HepG2 (cell line): ENCODE data around the gene MOCS2. TPM values are rescaled to one million over a fixed set of nuclear protein-coding genes. Genes with fewer than 3 reads are reported as not detected.

Experiments used
- ATAC-seq: fragments of 200-7000 bp; cut with Tn5 transposase; 3 replicates; pipeline ENCODE4 v1.9.1; 2020; ENCODE audit warnings: mild to moderate bottlenecking, moderate library complexity
- BruUV-seq: library from RNA; stranded (reverse); fragments of 400-500 nt; replicated peaks from 2 replicates; lab custom pipeline; 2021; lab: Mats Ljungman, UMichigan
- CTCF ChIA-PET: fragments of 300-600 bp; formaldehyde crosslinking; extraction: SDS; loops from one replicate; lab custom pipeline; 2021; ENCODE audit warnings: low total read pairs, inconsistent platforms, low intra/inter-chr PET ratio; lab: Yijun Ruan, JAX
- POLR2A ChIA-PET: fragments of 350-600 bp; sonication (Branson Sonifier 250); formaldehyde crosslinking; loops from one replicate; lab custom pipeline; 2020; ENCODE audit warnings: antibody characterized with exemption, inconsistent platforms; lab: Yijun Ruan, JAX
- DNase-seq: peaks from one replicate; pipeline ENCODE4 v3.0.0-alpha.2; 2015; ENCODE audit warnings: low spot score
- FAIRE-seq: peaks from 3 replicates; lab custom pipeline; 2011; peaks lifted over from hg19 to GRCh38; lab: Jason Lieb, UNC
- H2AFZ ChIP-seq: one replicate; pipeline ENCODE4 v1.6.1; 2011; ENCODE audit warnings: low read length, inconsistent platforms
- H3K27ac ChIP-seq: fragments of 300-600 bp; 3 replicates; pipeline ENCODE4 v1.8.0; 2011; ENCODE audit warnings: mixed run types, mild to moderate bottlenecking, mixed read lengths, low read length, inconsistent platforms; ENCODE audit not compliant: insufficient read depth; ENCODE audit errors: extremely low read length
- H3K27me3 ChIP-seq, 2 experiments: fragments of 200-600 bp in 1 of 2; 2 replicates in 1 of 2; 3 replicates in 1 of 2; pipeline versions ENCODE4 v1.6.0 to v1.8.0; 2011; ENCODE audit warnings: low read length in 2 of 2, mild to moderate bottlenecking in 2 of 2, moderate library complexity in 2 of 2, inconsistent platforms in 1 of 2; ENCODE audit not compliant: insufficient read depth in 2 of 2, control insufficient read depth in 1 of 2
- H3K36me3 ChIP-seq, 2 experiments: fragments of 200-600 bp in 1 of 2; replicated peaks in 1 of 2; 2 replicates in 1 of 2; 3 replicates in 1 of 2; pipeline versions ENCODE4 v1.5.1 to v1.8.0; 2011; ENCODE audit warnings: low read length in 2 of 2, inconsistent platforms in 1 of 2; ENCODE audit not compliant: insufficient read depth in 2 of 2, control insufficient read depth in 1 of 2
- H3K4me1 ChIP-seq: 2 replicates; pipeline ENCODE4 v1.5.1; 2012; ENCODE audit warnings: low read length, inconsistent platforms; ENCODE audit not compliant: insufficient read depth
- H3K4me2 ChIP-seq: 2 replicates; pipeline ENCODE4 v1.6.0; 2011; ENCODE audit warnings: low read depth, low read length, inconsistent platforms
- H3K4me3 ChIP-seq, 3 experiments: fragments of 200-600 bp in 1 of 3; sonication (generic), shearing (Covaris generic) in 1 of 3; replicated peaks in 1 of 3; 2 replicates each; pipeline ENCODE4 v1.5.1; 2011 to 2016; ENCODE audit warnings: low read length in 3 of 3, inconsistent platforms in 2 of 3, low read depth in 2 of 3, mild to moderate bottlenecking in 2 of 3, control low read depth in 1 of 3, mixed read lengths in 1 of 3; ENCODE audit not compliant: insufficient read depth in 1 of 3
- H3K79me2 ChIP-seq: one replicate; pipeline ENCODE4 v1.6.1; 2011; ENCODE audit warnings: low read length, inconsistent platforms; ENCODE audit not compliant: insufficient read depth
- H3K9ac ChIP-seq: 2 replicates; pipeline ENCODE4 v1.6.0; 2011; ENCODE audit warnings: mild to moderate bottlenecking, low read depth, low read length, inconsistent platforms; ENCODE audit not compliant: insufficient read depth
- H3K9me3 ChIP-seq: 2 replicates; pipeline ENCODE4 v1.5.1; 2012; ENCODE audit warnings: mild to moderate bottlenecking, low read length
- H4K20me1 ChIP-seq: 2 replicates; pipeline ENCODE4 v1.6.0; 2011; ENCODE audit warnings: inconsistent platforms, mild to moderate bottlenecking, low read length, moderate library complexity; ENCODE audit not compliant: insufficient read depth
- FOXC1 ChIP-seq: sonication (generic); formaldehyde crosslinking; IDR thresholded peaks from 2 replicates; pipeline ENCODE4 v1.8.0; 2022; ENCODE audit warnings: mild to moderate bottlenecking, missing genetic modification reagents, borderline replicate concordance
- FUBP1 ChIP-seq: sonication (generic); formaldehyde crosslinking; IDR thresholded peaks from 2 replicates; pipeline ENCODE4 v1.5.1; 2020; ENCODE audit warnings: missing genetic modification reagents, mild to moderate bottlenecking, borderline replicate concordance
- HIVEP1 ChIP-seq: sonication (generic); formaldehyde crosslinking; IDR thresholded peaks from 2 replicates; pipeline ENCODE4 v1.4.0; 2020; ENCODE audit warnings: mild to moderate bottlenecking, missing genetic modification reagents
- RBM22 ChIP-seq: fragments of 200-400 bp; formaldehyde crosslinking; optimal IDR thresholded peaks from 2 replicates; pipeline ENCODE3; 2017; ENCODE audit warnings: mild to moderate bottlenecking, low read length, moderate library complexity
- ZBTB26 ChIP-seq: IDR thresholded peaks from 2 replicates; pipeline ENCODE4 v1.6.1; 2016; ENCODE audit warnings: missing compliant biosample characterization, missing genetic modification reagents, borderline replicate concordance
- ZBTB4 ChIP-seq: sonication (generic); formaldehyde crosslinking; IDR thresholded peaks from 2 replicates; pipeline ENCODE4 v1.4.0; 2020; ENCODE audit warnings: missing genetic modification reagents, mild to moderate bottlenecking, borderline replicate concordance
- WGBS: methylation state at CpG from one replicate; pipeline ENCODE4 v1.1.6; 2017; ENCODE audit warnings: low lambda C conversion rate; 5-methylcytosine and 5-hydroxymethylcytosine counted together
- in situ Hi-C: cut with HindIII; loops from 2 replicates; pipeline ENCODE4 v1.10.0; 2017; ENCODE audit warnings: low pct_unique_long_range_greater_than_20kb; ENCODE audit not compliant: extremely low pct_ligation_motif_present
- intact Hi-C: fragments of 100-400 bp; cut with micrococcal nuclease; formaldehyde crosslinking; loops from one replicate; pipeline ENCODE4 v1.10.0; 2022; ENCODE audit not compliant: unreplicated experiment
- polyA plus RNA-seq, 8 experiments: library from polyadenylated mRNA; depleted of rRNA in 3 of 8; stranded (reverse) in 7 of 8; unstranded in 1 of 8; fragments of >200 nt; fragmentation: Illumina TruSeq in 4 of 8; extraction: Trizol in 4 of 8; gene quantifications; 2 replicates each; pipeline versions ENCODE4 v1.2.1 to v1.2.3, GENCODE V29; 2011 to 2016; ENCODE audit warnings: low read depth in 4 of 8, missing spikeins in 1 of 8, mixed read lengths in 1 of 8; ENCODE audit not compliant: insufficient read depth in 1 of 8
- total RNA-seq, 5 experiments: library from RNA; depleted of rRNA; stranded (reverse); fragments of >200 nt; fragmentation: Illumina TruSeq; extraction: Trizol; gene quantifications; 2 replicates each; pipeline ENCODE4 v1.2.3, GENCODE V29; 2016; ENCODE audit warnings: low read depth in 1 of 5

Gene MOCS2
- total and polyA plus RNA-seq, 2 of the 13 experiments (the other 11 are each of a cell fraction or from before 2014, with no cell fraction given), result 19.2 to 41.9 TPM

- TF ChIP-seq ZBTB26 (CRISPR knock-in tag) (no peak), FOXC1 (CRISPR knock-in tag) (no peak), HIVEP1 (CRISPR knock-in tag) (no peak), FUBP1 (CRISPR knock-in tag) (no peak)
These were observed 57.1 kb downstream of the MOCS2 start (continued) for GRCh38 chr5:53052499-53052898.

- H3K36me3 ChIP-seq, result peaks cover 21 to 69% of the 10 kb centered on the region in 2 experiments
- BruUV-seq, result no TSS peak
These were observed 61.3 kb downstream of the MOCS2 start for GRCh38 chr5:53048248-53048647.

More at GRCh38 chr5:53048248-53048647, 61.3 kb downstream of the MOCS2 start:
- Histone ChIP-seq H4K20me1 (no peaks in the 10 kb centered on the region), H3K4me1 (no peaks in the 10 kb centered on the region), H3K79me2 (no peaks in the 10 kb centered on the region), H3K4me2 (no peak overlapping the region), H2AFZ (no peak overlapping the region), H3K9me3 (no peaks in the 10 kb centered on the region), H3K4me3 (no peak overlapping the region), H3K27ac (no peak overlapping the region), H3K9ac (no peak overlapping the region), H3K27me3 (no peaks in the 10 kb centered on the region)
- POLR2A ChIA-PET, result no interaction called here
- CTCF ChIA-PET, result no interaction called here
- 88% methylated on average over 2 of the region's 2 CpGs for WGBS
- intact Hi-C loops (no loop called here), in situ Hi-C loops (no loop called here)
- no peak for ATAC-seq
- no peak for DNase-seq
- no peak for FAIRE-seq
- TF ChIP-seq ZBTB4 (CRISPR knock-in tag) (no peak), RBM22 (peak; percentile 28)

Other genes with a start within 250 kb of the MOCS2 start
- 10.2 and 15.8 TPM in 2 replicates for gene ITGA2, start 120.4 kb downstream of the MOCS2 start, total RNA-seq (2016; rRNA removed; fragmentation: Illumina TruSeq; extraction: Trizol)
- gene ITGA2, start 120.4 kb downstream of the MOCS2 start, polyA plus RNA-seq (2011; rRNA removed), result 49.3 and 58.3 TPM in 2 replicates